Posterior vena cava (tissue), 2 donors: ENCODE data around the gene TNK1. TPM values are rescaled to one million over a fixed set of nuclear protein-coding genes. Genes with fewer than 3 reads are reported as not detected.

Experiments used
- DNase-seq: peaks from one replicate; pipeline ENCODE4 v3.0.0-alpha.2; 2020; ENCODE audit warnings: low spot score
- intact Hi-C, 2 donors: fragments of 100-400 bp; cut with DNase I; formaldehyde crosslinking; loops; one replicate each; pipeline versions ENCODE4 v1.14.1 to v1.14.2; 2022 to 2023
- total RNA-seq, 2 donors: library from RNA; stranded (reverse); fragmentation: NEBNext Ultra II Directional; extraction: Animal tissue kit (Norgen Biotek cat#: 25700); gene quantifications; one replicate each; pipeline ENCODE4 v1.2.1, GENCODE V29; 2021
- donor health status: DM: yes; HTN: yes; CAD: no.
- donor health status: DM: yes; HTN: yes; CAD: no.

The TNK1 gene
- total RNA-seq, 2 donors from 2014 or later, result 1.6 to 1.8 TPM

DNA sequence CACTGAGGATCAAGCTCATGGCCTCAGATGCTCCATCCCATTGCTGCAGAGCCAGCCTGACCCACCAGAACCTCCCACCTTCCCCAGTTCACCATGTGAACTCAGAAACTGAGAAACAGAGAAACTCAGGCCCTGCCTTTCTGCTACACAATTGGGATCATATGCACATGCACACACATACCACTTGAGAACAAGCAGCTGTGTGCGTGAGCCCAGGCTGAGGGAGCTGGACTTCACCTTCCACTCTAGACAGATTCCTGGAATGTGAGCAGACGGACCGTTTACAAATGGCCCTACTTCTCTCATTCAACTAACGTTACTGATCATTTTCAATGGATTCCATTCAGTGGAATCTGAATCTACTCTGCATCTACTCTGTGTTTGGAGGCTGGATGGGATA, 42.8 kb downstream of the TNK1 start:
- intact Hi-C loops, result no loop called here
- DNase-seq, result no peak

DNA sequence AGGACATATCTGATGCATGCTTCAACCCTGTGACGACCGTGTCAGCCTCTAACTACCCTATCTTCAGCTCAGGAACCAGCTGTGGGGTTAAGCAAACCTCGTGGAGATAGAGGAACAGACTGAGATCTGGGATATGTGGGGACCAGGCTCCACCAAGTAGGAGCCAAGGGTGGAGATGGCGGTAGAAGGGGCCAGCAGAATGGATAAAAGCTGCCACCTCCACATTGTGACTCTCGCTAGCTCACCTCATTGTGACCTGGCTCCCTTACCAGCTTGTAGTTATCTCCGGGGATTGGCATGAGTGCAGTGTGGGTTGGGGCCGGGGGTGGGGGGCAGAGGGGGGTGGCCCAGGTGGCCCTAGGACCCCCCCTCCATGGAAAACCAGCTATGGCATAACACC, 44.4 kb downstream of the TNK1 start, which contains the start of gene SPEM2:
TSS of gene SPEM2 (plus strand) at position 301 of the 400 bp plus-strand sequence. CDS start at position 374, 73 bp downstream.
- no peak for DNase-seq
- intact Hi-C loops, result no loop called here

DNA sequence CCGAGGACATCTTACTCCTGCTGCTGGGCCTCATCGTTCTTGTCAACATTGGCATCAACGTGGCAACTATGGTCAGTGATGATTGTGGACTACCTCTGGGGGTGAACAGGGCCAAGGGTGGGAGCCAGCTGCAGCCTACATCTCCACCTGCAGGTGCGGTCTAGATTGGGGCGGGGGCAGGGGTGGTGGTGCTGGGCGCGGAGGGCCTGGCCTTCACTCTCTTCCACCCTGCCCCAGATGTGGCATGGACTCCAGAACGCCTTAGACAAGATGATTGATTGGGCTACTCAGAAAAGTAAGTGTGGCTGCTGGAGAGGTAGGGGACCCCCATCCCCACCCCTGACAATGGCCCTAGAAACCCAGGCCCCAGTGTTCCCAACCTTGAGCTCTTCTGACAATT, 44.9 kb downstream of the TNK1 start:
- intact Hi-C loops, result no loop called here

DNA sequence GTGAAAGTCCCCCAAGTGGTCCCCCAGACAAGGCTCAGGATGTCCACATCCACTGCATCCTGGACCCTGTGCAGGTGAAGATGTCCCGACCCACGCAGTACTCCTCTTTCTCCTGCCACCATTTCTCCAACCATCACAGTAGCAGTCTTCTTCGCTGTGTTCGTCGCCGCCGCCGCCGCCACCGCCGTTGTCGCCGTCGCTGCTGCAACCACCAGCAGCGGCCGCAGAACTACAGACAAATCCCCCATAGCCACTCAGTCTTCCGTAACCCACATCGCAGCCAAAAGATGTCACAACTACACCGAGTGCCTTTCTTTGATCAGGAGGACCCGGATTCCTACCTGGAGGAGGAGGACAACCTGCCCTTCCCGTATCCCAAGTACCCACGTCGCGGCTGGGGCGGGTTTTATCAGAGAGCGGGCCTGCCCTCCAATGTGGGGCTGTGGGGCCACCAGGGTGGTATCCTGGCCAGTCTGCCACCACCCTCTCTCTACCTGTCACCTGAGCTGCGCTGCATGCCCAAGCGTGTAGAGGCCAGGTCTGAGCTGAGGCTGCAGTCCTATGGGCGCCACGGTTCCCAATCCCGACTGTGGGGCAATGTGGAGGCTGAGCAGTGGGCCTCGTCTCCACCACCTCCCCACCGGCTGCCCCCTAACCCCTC, 45.4 kb downstream of the TNK1 start:
- intact Hi-C loops, result no loop called here
- DNase-seq, result peak; percentile 61

More for the DNA sequence above, 44.9 kb downstream of the TNK1 start:
- DNase-seq, result peak; percentile 78

DNA sequence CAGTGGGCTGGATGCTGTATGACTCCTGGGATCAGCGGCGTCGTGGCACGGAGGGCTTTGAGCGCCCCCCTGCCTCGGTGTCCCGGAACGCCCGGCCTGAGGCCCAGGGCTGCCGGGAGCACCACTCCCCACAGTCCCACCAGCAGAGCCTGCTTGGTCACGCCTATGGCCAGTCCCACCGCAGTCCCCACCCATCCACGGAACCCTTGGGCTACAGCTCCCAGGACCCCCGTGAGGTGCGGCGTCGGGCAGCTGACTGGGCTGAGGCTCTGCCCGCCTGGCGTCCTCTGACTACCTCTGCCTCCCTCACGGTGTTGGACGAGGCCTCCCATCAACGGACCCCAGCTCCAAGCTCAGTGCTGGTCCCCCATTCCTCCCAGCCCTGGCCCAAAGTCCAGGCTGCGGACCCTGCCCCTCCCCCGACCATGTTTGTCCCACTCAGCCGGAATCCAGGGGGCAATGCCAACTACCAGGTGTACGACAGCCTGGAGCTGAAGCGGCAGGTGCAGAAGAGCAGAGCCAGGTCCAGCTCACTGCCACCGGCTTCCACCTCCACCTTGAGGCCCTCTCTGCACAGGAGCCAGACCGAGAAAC, 46.1 kb downstream of the TNK1 start:
- DNase-seq, result peak; percentile 58
- intact Hi-C loops, result no loop called here

DNA sequence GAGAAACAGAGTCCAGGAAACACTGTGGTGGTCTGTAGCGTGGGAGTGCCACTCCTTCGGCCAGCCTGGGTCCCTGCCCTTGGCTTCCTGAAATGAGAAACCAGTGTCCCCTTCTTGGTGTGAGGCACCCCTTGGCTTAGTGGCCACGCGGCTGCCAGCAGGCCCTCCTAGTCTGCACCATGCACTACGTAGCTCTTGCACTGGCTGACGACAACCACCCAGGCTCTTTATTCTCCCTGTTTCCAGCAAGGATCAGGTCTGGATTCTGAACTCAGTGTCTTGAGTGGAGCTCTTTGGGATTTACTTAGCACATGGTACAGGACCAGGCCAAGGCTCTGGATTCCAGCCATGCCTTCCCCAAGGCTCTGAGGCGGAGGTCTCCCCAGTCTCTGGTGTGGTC, 46.7 kb downstream of the TNK1 start:
- intact Hi-C loops, result no loop called here
- peak; percentile 32 for DNase-seq

DNA sequence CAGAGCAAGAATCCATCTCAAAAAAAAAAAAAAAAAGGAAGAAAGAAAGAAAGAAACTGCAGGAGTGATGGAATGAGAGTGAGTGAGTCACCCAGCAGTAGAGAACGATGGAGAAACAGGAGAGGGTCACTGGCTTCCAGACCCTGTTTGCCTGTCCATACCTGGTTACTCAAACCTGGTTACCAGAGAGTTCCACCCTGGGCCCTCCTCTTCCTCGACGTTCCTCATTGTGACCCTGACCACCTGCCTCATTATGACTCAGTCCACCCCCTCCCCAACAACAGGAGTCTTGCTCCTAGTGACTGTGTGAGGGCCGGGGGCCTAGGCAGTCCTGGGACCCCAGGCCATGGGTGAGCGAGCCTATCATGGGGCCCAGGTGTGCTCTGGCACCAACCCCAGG, 47.7 kb downstream of the TNK1 start, which contains the start of gene SPEM3:
TSS of gene SPEM3 (plus strand) at position 301 of the 400 bp plus-strand sequence. CDS start at position 347, 46 bp downstream.
- intact Hi-C loops, result no loop called here
- DNase-seq, result no peak

DNA sequence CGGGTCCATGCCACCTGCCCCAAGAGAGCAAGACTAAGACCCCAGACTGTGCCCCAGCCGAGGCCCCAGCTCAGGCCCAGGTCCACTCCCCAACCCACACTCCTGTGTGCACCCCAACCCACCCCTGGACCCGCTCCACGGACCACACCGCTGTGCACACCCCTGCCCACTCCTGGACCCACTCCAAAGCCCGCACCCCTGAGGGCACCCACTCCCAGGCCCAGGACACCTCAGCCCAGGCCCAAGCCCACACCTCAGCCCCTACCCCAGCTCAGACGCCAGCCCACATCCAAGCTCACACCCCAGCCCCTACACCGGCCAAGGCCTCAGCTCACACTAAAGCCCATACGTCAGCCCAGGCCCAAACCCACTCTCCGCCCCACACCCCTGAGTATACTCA, 48.8 kb downstream of the TNK1 start:
- no peak for DNase-seq
- intact Hi-C loops, result loop anchor here in 1 of 2 donors (10.0 kb wide), 2 partner anchors 75 to 135 kb away; partner anchors contain the start of genes KCTD11, SENP3 and TMEM95

DNA sequence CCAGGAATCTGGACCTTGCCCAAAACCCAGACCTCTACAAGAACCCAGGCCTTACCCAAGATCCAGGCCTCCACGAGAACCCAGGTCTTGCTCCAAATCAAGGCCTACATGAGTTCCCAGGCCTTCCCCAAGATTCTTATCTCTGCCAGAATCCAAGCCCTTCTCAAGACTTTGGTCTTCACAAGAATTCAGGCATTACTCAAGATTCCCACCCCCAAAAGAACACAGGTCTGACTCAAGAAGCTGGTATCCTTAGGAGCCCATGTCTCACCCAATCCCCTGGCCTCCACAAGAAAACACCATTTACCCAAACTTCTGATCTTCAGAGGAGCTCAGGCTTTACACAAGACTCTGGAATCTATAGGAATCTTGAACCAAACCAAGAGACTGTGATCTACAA, 50.3 kb downstream of the TNK1 start:
- intact Hi-C loops, result loop anchor here in 1 of 2 donors (10.0 kb wide), 2 partner anchors 76 to 134 kb away; partner anchors contain the start of genes KCTD11, SENP3 and TMEM95
- DNase-seq, result no peak

DNA sequence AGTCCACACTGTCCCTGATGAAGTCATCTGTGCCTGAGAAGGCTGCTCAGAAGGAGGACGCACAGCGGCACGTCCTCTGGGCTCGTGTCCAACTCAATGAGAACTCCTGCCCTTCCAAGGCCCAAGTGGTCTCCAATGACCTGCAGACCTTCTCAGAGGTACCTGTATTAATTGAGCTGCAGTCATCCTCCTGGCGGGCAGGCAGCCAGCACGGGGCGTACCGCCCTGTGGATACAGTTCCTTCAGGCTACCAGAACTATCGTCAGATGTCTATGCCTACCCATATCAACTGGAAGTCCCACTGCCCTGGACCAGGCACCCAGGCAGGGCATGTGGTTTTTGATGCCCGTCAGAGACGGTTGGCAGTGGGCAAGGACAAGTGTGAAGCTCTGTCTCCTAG, 51.4 kb downstream of the TNK1 start:
- no peak for DNase-seq
- intact Hi-C loops, result loop anchor here in 1 of 2 donors (10.0 kb wide), 2 partner anchors 77 to 133 kb away; partner anchors contain the start of genes KCTD11, SENP3 and TMEM95

DNA sequence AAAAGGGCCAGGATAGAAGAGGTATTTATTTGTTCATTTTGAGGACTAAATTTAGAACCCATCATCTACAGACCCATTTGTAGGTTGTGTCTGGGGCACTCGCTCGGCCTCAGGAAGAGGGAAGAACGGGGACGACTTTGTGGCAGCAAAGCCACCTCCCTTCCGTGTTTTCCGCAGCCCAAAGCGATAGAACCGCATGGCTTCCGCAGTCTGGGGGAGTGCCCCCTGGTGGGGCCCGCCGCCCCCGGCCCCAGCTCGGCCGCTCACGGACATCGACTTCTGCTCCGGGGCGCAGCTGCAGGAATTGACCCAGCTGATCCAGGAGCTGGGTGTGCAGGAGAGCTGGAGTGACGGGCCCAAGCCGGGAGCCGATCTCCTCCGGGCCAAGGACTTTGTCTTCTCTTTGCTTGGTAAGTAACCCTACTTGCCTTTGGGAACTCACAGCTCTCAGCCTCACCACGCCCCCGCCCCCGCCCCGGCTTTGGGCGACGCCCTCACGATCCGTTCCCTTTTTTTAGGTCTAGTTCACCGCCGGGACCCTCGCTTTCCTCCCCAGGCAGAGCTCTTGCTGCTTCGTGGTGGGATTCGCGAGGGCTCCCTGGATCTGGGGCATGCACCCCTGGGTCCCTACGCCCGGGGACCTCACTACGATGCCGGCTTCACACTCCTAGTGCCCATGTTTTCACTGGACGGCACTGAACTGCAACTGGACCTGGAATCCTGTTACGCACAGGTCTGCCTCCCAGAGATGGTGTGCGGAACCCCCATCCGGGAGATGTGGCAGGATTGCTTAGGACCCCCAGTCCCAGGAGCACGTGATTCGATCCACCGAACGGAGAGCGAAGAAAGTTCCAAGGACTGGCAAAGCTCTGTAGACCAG, 55.0 kb downstream of the TNK1 start:
- intact Hi-C loops, result loop anchor here (5.0 to 10.0 kb wide), 3 partner anchors 51 to 129 kb away; partner anchors contain the start of genes KCTD11 (in 1 of the 2), SENP3 (in 1 of the 2) and TMEM95 (in 1 of the 2)
- DNase-seq, result no peak

DNA sequence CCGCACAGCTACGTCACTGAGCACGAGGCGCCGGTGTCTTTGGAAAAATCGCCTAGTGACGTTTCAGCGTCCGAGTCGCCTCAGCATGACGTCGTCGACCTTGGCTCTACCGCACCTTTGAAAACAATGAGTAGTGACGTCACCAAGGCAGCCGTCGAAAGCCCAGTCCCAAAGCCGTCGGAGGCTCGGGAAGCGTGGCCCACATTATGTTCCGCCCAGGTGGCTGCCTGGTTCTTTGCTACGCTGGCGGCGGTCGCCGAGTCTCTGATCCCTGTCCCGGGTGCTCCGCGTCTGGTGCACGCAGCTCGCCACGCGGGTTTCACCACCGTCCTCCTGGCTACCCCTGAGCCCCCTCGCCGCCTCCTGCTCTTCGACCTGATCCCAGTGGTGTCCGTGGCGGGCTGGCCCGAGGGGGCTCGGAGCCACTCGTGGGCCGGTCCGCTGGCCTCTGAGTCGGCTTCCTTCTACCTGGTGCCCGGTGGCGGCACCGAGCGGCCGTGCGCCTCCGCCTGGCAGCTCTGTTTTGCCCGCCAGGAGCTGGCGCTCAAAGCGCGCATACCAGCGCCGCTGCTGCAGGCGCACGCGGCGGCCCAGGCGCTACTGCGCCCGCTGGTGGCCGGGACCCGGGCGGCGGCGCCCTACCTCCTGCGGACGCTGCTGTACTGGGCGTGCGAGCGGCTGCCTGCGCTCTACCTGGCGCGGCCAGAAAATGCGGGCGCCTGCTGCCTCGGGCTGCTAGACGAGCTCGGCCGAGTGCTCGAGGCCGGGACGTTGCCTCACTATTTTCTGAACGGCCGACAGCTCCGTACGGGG, 55.9 kb downstream of the TNK1 start:
- peak; percentile 93 for DNase-seq
- intact Hi-C loops, result loop anchor here (5.0 to 10.0 kb wide), 3 partner anchors 51 to 128 kb away; partner anchors contain the start of genes KCTD11 (in 1 of the 2), SENP3 (in 1 of the 2) and TMEM95 (in 1 of the 2)

DNA sequence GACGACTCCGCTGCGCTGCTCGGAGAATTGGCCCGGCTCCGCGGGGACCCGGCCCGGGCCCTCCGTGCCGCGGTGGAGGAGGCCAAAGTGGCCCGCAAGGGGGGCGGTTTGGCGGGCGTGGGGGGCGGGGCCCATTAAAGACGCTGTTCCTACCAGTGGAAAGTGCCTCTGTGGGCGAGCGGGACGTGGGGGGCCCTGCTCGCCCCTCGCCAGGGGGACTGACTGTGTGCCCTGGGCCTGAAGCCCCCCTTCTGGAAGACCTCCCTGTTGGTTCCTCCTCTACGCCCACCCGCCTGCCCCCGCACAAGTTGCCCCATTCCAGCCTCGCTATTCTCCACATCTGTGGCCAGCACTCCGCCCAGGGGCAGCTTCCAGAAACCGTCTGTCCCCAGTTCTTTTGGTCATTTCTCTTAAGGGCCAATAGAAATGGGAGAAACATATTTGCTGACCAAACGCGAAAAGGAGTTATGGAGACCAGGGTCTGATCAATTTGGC, 56.5 kb downstream of the TNK1 start:
- intact Hi-C loops, result loop anchor here (5.0 to 10.0 kb wide), 3 partner anchors 50 to 127 kb away; partner anchors contain the start of genes KCTD11 (in 1 of the 2), SENP3 (in 1 of the 2) and TMEM95 (in 1 of the 2)
- no peak for DNase-seq

DNA sequence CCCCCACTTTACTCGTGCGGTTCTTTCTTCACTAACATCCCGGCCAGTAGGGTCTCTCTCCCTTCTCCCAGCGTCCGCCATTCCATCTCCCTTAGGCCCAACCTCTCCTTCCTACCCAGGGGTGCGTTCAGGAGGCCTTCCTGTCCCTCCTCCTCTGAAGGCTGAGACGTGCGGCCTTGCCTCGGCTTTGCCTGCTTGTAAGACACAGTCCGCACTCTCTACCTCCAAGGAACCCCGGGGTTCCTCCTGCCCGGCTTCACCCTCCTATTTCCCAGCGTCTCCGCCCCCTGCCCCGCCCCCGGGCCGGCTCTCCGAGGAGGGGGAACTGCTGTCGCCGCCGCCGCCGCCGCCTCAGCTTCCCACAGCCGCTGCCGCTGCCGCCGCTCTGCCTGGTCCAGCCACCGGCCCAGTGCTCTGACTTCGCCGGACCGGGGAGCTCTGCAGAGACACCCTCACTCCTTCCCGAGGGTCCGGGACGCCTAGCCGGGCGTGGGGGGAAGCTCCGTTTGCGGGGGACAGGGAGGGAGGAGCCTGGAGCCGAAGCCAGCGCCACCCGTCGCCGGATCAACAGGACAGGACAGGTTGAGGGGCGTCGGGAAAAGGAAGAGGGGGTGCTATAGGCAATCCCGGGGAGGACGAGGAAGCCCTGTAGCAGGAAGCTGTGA, 57.2 kb downstream of the TNK1 start:
- intact Hi-C loops, result loop anchor here (5.0 to 10.0 kb wide), 3 partner anchors 49 to 127 kb away; partner anchors contain the start of genes KCTD11 (in 1 of the 2), SENP3 (in 1 of the 2) and TMEM95 (in 1 of the 2)
- DNase-seq, result peak; percentile 93

DNA sequence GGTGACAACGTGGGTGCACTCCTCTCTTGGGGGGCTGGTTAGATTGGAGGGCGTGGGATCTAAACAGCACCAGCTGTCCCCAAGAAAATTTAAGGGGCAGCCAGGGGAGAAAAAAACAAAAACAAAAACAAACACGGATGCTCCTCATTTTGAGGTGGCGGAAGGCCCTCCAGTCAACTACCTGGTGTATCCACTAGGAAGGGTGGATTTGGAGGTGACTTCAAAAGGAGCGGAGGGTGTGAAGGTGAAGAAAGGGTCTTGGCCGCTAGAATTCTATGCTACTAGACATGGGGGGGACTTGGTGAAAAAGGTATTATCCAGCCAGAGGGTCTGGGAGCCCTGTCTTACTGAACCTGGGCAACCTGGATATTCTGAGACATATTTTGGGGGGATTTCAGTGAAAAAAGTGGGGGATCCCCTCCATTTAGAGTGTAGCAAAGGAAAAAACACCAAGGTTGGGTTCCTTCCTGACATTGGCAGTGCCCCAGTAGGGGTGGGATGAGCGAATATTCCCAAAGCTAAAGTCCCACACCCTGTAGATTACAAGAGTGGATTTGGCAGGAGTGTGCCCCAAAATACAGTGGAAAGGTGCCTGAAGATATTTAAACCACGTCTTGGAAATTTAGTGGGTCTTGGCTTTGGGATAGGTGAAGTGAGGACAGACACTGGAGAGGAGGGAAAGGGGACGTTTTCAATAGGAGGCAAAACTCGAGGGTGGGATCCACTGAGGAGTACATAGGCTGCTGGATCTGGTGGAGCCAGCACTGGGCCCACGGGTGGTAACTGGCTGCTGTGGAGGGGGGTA, 58.0 kb downstream of the TNK1 start:
- DNase-seq, result no peak
- intact Hi-C loops, result loop anchor here (5.0 to 10.0 kb wide), 3 partner anchors 48 to 126 kb away; partner anchors contain the start of genes KCTD11 (in 1 of the 2), SENP3 (in 1 of the 2) and TMEM95 (in 1 of the 2)
